NCI-H1092 (cell line): ENCODE data around the gene RABEPK.
"Not testable (repeated sequence)": the region's sequence is repeated elsewhere in the genome, so short reads cannot be mapped to it uniquely, and the experiment has no call there.

Experiments used
- DNase-seq: peaks from one replicate; lab custom pipeline; 2025; lab: John Stamatoyannopoulos, UW

Gene RABEPK

DNA sequence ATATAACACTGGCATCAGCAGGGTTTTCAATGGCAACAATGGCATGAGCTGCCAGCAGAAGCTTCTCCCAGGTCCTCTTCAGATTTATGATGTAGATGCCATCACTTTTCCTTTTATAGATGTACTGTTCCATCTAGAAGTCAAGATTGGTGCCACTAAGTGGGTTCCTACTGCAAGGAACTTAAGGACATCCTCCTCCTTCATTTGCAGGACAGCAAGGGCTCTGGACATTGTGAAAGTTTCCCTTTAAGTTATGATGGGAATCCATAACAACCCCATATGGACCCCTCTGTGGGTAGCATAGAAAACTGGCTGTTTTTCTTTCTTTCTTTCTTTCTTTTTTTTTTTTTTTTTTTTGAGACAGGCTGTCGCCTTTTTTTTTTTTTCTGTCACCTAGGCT is 4.8 kb upstream of the RABEPK start:
- not testable (repeated sequence) for DNase-seq

DNA sequence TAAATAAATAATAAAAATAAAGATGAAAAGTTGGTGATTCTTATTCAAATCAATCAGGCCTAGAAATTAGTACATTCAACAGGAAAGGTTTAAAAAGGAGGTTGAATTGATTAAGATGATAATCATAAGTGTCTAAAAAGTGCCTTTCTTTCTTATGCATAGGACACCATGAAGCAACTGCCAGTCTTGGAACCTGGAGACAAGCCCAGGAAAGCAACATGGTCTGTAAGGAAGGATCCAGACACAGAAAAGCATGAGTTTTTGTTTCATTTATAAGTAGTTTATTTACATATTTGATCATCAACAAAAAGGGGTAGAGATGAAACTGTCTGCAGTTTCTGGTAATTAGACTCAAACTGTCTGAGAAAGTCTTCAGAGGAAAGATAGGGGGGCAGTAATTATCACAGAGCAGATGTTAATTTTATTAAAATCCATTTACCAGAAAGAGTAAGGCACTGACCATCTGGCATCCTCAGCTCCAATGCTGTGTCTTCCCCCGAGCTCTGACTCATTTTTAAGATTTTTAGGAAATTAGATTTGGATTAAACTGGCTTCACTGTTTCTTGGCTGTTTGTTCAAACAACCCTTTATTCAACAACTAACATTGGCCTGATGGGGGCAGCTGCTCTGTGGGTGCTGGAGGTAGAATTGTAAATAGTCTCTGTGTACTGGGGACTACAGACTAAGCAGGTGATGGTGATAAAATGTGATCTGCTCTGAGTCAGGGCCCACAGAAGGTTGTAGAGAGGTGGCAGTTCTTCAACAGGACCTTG is 2.7 kb downstream of the RABEPK start:
- DNase-seq = no peak

DNA sequence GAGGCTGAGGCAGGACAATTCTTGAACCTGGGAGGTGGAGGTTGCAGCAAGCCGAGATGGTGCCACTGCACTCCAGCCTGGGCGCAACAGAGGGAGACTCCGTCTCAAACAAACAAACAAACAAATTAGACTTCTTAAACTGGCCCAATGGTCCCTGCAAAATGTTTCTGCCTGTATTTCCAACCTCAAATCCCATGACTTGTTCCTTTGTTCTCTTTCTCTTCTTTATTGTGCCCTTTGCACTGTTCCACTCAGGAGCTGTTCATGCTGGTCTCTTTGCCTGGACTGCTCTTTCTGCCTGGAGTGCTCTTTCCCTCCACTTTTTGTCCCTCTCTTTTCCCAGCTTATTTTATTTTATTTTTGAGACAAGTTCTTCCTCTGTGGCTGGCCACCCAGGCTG is 4.1 kb downstream of the RABEPK start:
- DNase-seq = no peak

DNA sequence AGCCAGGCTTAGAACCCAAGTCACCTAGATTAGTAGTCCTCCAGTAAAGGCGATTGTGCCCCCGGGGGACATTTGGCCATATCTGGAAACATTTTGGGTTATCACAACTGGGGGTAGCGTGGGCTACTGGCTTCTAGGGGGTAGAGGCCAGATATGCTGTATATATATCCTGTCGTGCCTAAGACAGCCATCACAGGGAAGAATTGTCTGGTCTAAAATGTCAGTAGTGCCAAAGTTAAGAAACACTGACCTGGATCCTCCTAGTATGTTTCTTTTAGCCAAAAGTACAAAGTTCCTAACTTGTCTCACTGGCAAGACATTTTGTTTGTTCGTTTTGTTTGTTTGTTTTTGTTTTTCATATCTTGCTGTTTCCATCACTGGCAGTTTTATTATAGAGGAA is 13.8 kb downstream of the RABEPK start:
- DNase-seq = no peak

DNA sequence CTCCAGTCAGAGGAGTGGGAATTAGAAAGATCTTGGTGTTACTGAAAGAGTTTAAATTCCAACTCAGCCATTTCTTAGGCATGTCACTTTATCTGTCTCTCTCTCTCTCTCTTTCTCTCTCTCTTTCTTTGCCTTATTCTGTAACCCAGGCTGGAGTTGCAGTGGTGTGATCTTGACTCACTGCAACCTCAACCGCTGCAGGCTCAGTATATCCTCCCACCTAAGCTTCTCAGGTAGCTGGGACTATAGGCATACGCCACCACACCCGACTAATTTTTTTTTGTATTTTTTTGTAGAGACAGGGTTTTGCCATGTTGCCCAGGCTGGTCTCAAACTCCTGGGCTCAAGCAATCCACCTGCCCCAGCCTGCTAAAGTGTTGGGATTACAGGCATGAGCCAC is 18.3 kb downstream of the RABEPK start:
- DNase-seq = no peak

DNA sequence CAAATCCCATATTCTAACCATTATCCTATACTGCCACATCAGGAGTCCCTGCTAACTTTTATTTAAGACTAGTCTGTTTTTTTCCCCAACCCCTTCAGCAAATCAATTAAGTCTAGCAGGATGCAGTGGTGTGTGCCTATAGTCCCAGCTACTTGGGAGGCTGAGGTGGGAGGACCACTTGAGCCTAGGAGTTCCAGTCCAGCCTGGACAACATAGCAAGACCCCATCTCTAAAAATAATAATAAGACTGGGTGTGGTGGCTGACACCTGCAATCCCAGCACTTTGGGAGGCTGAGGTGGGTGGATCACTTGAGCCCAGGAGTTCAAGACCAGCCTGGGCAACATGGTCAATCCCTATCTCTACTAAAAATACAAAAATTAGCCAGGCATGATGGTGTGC is 24.5 kb downstream of the RABEPK start:
- not testable (repeated sequence) for DNase-seq

DNA sequence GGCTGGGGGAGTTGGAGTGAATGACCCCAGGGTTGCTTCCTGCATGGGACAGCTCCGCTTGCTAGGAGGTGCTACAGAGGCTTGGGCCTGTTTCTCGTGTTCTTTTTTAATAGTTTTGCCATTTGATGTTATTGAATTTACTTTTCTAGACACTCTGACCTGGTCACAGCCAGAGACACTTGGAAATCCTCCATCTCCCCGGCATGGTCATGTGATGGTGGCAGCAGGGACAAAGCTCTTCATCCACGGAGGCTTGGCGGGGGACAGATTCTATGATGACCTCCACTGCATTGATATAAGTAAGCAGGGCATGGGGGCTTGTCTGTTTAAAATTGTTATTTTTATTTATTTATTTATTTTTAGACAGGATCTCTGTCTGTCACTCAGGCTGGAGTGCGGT is 27.4 kb downstream of the RABEPK start:
- DNase-seq = no peak

DNA sequence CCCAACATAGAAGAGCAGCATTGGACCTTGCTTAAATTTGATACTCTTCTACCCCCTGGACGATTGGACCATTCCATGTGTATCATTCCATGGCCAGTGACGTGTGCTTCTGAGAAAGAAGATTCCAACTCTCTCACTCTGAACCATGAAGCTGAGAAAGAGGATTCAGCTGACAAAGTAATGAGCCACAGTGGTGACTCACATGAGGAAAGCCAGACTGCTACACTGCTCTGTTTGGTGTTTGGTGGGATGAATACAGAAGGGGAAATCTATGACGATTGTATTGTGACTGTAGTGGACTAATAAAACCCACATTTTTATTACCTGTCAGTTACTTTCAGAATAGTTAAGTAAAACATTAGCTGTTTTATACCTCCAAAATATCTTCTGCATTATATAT is 33.3 kb downstream of the RABEPK start:
- no peak for DNase-seq

DNA sequence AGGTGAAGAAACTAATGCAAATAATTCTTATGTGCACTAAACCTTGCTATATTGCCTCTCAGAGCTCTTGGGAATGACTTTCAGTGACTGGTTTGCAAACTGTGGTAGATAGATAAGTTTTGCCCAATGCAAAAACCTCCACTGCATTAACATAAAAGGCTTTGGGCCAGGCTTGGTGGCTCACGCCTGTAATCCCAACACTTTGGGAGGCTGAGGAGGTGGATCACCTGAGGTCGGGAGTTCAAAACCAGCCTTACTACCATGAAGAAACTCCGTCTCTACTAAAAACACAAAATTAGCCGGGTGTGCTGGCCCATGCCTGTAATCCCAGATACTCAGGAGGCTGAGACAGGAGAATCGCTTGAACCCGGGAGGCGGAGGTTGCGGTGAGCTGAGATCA is 33.8 kb downstream of the RABEPK start:
- not testable (repeated sequence) for DNase-seq

DNA sequence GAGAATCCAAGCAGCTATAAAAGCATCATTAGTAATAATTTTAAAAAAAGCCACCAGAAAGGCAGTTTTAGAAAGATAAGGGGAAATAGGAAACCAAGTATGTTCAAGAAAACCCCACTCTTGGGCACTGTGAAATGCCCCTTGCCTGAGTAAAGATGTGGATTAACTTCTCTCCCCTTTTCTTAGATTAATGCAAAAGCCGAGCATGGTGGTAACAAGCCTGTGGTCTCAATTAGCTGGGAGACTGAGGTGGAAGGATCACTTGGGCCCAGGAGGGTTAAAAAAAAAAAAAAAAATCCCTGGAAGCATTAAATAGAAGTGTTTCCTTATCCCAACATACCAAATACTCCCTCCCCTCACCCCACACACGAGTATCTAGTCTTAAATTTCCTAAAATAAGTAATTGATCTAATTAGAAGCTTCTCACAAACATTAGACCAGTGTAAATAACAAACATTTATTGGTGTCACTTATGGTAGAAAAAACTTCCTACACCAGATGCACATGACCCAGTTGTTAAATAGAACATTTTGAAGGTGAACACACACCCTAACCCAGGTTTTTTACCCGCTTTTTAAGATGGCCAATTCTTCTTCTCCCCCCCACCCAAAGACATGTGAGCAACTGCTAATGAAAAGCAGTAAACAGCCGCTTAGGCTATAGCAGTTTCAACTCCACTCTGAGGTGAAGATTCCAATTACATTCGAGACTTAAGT is 35.6 kb downstream of the RABEPK start:
- DNase-seq = no peak

DNA sequence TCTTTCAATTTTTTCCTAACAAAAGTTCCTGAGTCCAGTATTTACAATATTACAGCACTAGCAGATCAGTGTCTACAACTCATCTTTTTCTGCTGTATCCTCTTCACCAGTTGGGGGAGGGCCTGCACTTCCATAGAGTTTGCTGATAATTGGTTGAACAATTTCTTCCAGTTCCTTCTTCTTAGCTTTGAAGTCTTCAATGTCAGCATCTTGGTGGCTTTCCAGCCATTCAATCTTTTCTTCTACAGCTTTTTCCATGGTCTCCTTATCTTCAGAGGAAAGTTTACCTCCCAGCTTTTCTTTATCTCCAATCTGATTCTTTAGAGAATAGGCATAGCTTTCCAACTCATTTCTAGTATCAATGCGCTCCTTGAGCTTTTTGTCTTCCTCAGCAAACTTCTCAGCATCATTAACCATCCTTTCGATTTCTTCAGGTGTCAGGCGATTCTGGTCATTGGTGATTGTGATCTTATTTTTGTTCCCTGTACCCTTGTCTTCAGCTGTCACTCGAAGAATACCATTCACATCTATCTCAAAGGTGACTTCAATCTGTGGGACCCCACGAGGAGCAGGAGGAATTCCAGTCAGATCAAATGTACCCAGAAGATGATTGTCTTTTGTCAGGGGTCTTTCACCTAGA is 36.3 kb downstream of the RABEPK start:
- not testable (repeated sequence) for DNase-seq

DNA sequence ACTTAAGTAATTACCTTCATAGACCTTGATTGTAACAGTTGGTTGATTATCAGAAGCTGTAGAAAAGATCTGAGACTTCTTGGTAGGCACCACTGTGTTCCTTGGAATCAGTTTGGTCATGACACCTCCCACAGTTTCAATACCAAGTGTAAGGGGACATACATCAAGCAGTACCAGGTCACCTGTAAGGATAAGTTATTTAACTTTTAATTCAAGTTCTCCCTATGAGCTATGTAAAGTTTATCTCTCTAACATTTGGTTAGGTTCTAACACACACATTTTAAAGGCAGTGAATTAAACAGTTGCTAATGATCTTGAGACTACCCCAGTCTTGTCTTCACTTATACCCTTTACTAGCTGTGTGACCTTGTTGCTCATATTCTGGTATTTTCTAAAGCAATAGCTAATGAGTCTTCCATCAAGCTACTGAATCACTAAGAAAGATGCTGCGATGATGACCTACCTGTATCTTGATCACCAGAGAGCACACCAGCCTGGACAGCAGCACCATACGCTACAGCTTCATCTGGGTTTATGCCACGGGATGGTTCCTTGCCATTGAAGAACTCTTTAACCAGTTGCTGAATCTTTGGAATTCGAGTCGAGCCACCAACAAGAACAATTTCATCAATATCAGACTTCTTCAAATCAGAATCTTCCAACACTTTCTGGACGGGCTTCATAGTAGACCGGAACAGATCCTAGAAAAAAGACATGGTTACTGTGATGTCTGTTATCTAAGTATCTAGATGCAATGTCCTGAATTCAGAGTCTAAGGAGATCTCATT is 38.0 kb downstream of the RABEPK start:
- DNase-seq = no peak

DNA sequence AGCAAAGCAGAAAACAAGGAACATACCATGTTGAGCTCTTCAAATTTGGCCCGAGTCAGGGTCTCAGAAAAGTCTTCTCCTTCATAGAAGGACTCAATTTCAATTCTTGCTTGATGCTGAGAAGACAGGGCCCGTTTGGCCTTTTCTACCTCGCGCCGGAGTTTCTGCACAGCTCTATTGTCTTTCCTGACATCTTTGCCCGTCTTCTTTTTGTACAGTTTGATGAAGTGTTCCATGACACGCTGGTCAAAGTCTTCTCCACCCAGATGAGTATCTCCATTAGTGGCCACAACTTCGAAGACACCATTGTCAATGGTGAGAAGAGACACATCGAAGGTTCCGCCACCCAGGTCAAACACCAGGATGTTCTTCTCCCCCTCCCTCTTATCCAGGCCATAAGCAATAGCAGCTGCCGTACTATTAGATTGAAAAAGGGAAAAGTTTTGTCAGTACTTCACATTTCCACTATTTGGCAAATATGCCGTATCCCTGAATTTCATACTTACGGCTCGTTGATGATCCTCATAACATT is 38.6 kb downstream of the RABEPK start:
- no peak for DNase-seq

DNA sequence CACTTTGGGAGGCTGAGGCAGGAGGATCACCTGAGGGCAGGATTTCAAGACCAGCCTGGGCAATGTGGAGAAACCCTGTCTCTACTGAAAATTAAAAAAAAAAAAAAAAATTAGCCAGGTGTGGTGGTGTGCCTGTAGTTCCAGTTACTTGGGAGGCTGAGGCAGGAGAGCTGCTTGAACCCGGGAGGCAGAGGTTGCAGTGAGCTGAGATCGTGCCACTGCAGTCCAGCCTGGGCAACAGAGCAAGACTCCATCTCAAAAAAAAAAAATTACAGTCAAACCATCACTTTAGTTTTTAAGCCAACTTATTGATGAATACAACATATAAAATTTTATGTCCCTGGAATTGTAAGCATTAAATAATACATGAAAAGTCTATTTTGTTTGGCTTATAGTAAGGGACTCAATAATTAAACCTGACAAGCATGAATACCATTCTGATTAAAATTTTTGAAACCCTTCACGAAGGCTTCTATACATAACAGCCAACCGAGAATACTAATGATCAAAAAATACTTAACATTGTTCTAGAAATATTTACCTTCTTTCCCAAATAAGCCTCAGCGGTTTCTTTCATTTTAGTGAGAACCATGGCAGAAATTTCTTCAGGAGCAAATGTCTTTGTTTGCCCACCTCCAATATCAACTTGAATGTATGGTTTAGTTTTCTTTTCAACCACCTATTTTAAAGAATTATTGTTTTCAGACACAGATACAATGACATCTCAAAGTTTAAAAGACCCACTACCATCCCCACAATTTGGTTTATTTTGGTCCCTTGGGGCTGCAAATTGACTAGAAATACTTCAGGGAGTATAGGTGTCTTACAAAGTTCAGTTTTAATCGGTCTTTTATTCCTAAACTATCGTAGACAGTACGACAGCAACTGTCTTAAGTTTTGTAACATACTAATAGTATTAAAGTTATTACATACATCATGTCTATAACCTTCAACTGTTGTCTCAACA is 39.6 kb downstream of the RABEPK start:
- no peak for DNase-seq

DNA sequence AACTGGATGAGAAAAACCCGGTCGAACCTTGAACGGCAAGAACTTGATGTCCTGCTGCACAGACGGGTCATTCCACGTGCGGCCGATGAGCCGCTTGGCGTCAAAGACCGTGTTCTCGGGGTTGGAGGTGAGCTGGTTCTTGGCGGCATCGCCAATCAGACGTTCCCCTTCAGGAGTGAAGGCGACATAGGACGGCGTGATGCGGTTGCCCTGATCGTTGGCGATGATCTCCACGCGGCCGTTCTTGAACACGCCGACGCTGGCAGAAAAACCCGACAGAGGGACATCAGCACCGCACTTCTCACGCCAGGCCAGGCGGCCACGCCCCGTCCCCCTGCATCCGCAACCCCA is 40.3 kb downstream of the RABEPK start:
- DNase-seq = no peak

DNA sequence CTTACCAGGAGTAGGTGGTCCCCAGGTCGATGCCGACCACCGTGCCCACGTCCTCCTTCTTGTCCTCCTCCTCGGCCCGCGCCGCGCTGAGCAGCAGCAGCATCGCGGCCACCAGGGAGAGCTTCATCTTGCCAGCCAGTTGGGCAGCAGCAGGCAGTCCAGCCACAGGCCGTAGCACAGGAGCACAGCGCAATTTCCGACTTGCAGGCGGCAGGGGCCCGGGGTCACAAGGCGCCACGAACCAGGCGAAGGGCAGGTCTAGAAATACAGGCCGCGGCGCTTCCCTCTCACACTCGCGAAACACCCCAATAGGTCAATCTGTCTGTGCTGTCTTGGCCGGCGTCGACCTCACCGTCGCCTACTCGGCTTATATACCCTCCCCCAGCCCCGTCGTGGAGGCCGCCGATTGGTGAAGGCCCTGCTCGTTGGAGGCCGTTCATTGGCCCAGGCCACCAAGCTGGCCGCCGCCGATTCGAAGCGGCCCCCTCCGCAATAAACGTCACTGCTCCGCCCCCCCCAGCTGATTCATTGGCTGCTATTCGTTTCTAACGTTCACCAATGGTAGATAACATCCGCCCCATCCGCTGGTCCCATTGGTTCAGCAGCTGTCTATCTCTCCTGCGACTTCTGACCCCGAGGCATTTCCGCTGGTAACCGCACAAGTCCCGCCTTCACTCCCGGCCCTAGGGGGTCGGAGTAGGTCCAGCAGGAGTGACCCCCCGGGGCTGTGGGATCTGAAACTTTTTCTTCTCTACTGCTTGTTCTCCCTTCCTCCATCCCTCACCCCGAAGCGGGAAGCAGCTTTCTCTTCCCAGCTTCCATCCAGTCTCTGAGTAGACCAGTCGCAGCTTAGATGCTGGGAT is 40.9 kb downstream of the RABEPK start, which contains the start of gene HSPA5:
TSS of gene HSPA5 (minus strand) at position 344 of the 863 bp plus-strand sequence. CDS start at position 127, 217 bp downstream.
- peak; percentile 99 for DNase-seq

DNA sequence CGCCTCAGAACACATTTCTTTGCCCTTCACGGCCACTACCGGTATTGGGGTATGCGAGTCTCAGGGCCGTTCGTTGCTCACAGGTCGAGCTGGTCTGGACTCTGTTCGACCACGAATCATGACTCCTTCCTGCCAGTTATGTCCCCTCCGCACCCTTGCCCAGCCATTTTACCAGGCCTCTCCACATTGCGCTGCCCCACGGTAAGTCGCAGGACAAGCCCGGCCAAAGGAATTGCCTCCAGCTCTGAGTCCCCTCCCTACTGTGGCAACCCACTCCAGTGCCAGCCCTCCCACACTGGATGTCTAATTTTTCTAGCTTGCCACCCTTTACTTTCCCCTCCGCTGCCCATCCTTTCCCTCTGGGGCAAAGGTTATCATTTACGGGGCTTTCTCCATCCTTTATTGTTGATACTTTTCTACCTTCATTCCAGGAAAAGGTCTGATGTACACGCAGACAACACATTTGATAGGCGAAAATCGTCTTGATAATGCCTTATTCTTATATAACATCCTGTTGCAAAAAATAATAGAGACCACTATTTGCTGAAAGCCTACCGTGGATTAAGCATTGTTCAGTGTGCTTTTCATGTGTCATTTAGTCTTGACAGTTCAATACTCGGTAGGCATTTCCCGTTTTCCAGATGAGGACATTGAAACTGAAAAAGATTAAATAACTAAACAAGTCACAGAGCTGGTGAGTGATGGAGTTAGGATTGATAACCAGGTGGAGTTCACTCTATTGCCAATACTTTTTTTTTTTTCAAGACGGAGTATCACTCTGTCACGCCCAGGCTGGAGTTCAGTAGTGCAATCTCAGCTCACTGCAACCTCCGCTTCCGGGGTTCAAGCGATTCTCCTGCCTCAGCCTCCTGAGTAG is 41.8 kb downstream of the RABEPK start:
- no peak for DNase-seq

DNA sequence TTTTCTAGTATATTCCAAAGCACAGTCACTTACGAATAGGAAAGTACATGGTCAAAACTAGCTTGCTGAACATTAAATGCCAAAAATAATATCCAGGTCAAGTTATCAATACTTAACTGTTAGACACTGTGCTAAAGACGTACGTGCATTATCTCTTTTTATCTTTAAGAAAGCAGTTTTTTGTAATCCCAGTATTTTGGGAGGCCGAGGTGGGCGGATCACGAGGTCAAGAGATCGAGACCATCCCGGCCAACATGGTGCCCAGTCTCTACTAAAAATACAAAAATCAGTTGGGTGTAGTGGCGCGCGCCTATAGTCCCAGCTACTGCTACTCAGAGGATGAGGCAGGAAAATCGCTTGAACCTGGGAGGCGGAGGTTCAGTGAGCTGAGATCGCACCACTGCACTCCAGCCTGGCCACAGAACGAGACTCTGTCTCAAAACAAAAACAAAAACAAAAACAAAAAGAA is 43.5 kb downstream of the RABEPK start:
- DNase-seq = no peak

DNA sequence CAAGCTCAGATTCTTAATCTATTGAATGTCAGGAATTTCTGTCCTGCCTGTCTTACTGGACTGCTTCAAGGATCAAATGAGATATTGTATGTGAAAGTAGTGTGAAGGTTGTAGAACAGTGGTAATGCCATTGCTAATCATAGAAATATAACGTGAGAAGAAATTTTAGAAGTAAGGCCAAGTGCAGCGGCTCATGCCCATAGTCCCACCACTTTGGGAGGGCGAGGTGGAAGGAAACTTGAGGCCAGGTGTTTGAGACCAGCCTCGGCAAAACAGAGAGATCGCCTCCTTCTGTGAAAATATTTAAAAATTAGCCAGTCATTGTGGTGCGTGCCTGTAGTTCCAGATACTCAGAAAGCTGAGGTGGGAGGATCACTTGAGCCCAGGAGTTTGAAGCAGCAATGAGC is 45.9 kb downstream of the RABEPK start:
- no peak for DNase-seq
